Lower lobe of right lung (tissue), 2 donors: ENCODE measurements around the gene SLC6A8. TPM values are rescaled to one million over a fixed set of nuclear protein-coding genes. Genes with fewer than 3 reads are reported as not detected.
A peak's percentile ranks its signal among the peaks of the same experiment; 100 is the strongest.

ENCODE experiments used
- ATAC-seq, 2 donors: fragments of 200-7000 bp; cut with Tn5 transposase; one replicate each; pipeline ENCODE4 v1.9.1; 2020 to 2022; ENCODE audit warnings: mild to moderate bottlenecking in 2 of 2, moderate library complexity in 2 of 2
- DNase-seq: peaks from one replicate; pipeline ENCODE4 v3.0.0-alpha.2; 2020
- H3K27ac ChIP-seq: fragments of 200-600 bp; one replicate; pipeline ENCODE4 v1.8.0; 2022
- H3K27me3 ChIP-seq: fragments of 200-600 bp; one replicate; pipeline ENCODE4 v1.8.0; 2022; ENCODE audit warnings: low read depth
- H3K36me3 ChIP-seq: fragments of 200-600 bp; one replicate; pipeline ENCODE4 v1.8.0; 2022; ENCODE audit warnings: mild to moderate bottlenecking
- H3K4me1 ChIP-seq: fragments of 200-600 bp; one replicate; pipeline ENCODE4 v1.8.0; 2022
- H3K4me3 ChIP-seq: fragments of 200-600 bp; one replicate; pipeline ENCODE4 v1.8.0; 2022; ENCODE audit warnings: mild to moderate bottlenecking
- H3K9me3 ChIP-seq: fragments of 200-600 bp; one replicate; pipeline ENCODE4 v1.8.0; 2022
- intact Hi-C: fragments of 100-400 bp; cut with DNase I; formaldehyde crosslinking; loops from one replicate; pipeline ENCODE4 v1.11.0; 2022
- total RNA-seq: library from RNA; stranded (reverse); fragmentation: NEBNext Ultra II Directional; extraction: Animal tissue kit (Norgen Biotek cat#: 25700); gene quantifications from one replicate; pipeline ENCODE4 v1.2.1, GENCODE V29; 2021
- TF ChIP-seq, protein P1 (sequence below): fragments of 200-600 bp; IDR thresholded peaks from one replicate; pipeline ENCODE4 v1.8.0; 2022; ENCODE audit warnings: antibody characterized with exemption, mild to moderate bottlenecking
- donor health status: DM: no; HTN: yes; CAD: no; lungs with severe emphysema.

The SLC6A8 gene
- total RNA-seq, 1 donor from 2014 or later: 7.1 TPM

DNA sequence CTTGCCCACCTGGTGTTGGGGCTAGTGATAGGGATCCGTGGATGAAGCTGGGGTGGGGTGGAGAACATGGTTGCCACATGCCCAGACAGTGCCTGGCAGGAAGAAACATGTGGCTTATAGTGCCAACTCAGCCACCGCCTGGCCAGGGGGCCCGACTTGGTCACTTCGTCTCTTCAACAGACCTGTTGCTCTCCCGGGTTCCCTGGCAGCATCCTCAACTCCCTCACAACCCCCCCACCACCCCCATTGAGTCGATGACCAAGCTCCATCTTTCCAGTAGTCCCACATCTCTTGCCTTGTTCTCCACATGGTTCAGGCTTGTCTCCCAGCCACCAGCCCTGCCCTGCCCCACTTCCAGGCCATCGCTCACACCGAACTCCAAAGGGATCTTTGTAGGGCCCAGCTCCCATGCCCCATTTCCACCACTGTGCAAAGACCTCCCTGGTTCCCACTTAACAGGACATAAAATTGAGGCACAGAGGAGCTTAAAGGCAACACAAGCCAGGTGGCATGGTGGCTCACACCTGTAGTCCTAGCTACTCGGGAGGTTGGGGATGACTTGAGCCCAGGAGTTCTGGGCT lies 21.9 kb upstream of the SLC6A8 start:
- Histone ChIP-seq H3K9me3 (no peaks in the 10 kb centered on the region), H3K27me3 (peaks cover 3% of the 10 kb centered on the region), H3K36me3 (no peaks in the 10 kb centered on the region), H3K4me3 (no peak overlapping the region), H3K4me1 (no peaks in the 10 kb centered on the region), H3K27ac (no peak overlapping the region)
- DNase-seq: no peak
- ATAC-seq: no peak
- intact Hi-C loops: no loop called here
- TF ChIP-seq, protein P1, sequence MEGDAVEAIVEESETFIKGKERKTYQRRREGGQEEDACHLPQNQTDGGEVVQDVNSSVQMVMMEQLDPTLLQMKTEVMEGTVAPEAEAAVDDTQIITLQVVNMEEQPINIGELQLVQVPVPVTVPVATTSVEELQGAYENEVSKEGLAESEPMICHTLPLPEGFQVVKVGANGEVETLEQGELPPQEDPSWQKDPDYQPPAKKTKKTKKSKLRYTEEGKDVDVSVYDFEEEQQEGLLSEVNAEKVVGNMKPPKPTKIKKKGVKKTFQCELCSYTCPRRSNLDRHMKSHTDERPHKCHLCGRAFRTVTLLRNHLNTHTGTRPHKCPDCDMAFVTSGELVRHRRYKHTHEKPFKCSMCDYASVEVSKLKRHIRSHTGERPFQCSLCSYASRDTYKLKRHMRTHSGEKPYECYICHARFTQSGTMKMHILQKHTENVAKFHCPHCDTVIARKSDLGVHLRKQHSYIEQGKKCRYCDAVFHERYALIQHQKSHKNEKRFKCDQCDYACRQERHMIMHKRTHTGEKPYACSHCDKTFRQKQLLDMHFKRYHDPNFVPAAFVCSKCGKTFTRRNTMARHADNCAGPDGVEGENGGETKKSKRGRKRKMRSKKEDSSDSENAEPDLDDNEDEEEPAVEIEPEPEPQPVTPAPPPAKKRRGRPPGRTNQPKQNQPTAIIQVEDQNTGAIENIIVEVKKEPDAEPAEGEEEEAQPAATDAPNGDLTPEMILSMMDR: no peak

DNA sequence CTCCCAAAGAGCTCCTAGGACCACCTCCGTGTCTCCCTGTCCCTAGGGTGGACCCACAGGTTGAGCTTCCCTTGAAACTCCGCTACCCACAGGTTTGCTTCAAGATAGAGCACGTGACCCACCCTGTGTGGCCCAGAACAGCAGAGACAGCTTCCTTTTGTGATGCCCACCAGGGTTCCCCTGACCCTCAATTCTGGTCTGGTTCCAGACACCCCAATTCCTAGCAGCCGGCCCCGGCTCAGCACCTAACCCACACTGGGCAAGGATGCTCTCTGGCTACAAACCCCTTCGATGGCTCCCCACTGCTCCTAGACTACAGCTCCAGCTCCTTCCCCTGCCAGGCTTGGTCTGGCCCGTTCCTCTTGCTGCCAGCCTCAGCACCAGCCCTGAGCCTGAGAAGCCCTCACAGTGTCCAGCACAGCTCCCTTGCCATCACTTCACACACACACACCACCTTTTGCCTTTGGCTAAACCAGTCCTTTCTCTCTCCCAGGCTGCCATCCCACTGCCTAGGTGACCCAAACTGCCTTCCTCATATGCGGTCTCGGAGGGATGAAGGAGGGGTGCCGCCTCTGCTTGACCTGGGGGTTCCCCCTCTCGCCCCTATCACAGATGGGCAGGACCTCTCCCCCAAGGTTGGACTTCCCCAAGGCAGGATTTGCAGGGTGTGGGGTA lies 20.3 kb upstream of the SLC6A8 start:
- Histone ChIP-seq H3K27me3 (no peaks in the 10 kb centered on the region), H3K4me1 (no peaks in the 10 kb centered on the region), H3K27ac (no peak overlapping the region), H3K9me3 (no peaks in the 10 kb centered on the region), H3K36me3 (no peaks in the 10 kb centered on the region), H3K4me3 (no peak overlapping the region)
- no peak for ATAC-seq
- TF ChIP-seq, protein P1: no peak
- intact Hi-C loops: no loop called here
- DNase-seq: no peak

DNA sequence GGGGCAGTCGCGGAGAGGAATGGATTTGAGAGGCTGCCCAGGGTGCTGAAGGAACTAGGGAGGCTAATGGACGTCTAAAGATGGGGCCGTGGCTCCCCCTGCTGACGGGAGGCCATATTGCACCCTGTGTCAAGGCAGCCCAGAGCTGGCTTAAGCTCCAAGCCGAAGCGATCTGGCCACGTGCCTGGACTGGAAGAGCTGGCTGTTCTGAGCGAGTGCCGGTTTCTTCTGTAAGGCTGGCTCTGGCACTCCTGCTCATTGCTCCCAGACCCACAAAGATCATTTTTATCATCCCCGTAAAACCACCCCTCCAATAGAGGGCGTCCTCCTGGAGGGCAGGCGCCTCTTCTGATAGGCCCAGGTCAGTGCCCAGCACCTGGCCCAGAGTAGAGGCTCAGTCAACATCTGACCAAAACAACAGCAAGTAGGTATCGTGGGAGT lies 19.8 kb upstream of the SLC6A8 start:
- H3K9me3 ChIP-seq: no peaks in the 10 kb centered on the region
- intact Hi-C loops: no loop called here
- TF ChIP-seq, protein P1: peak; percentile 71
- peak; percentile 81 to 94 for ATAC-seq
- no peaks in the 10 kb centered on the region for H3K4me1 ChIP-seq
- H3K36me3 ChIP-seq: no peaks in the 10 kb centered on the region
- H3K27ac ChIP-seq: no peak overlapping the region
- H3K4me3 ChIP-seq: no peak overlapping the region
- DNase-seq: peak; percentile 83
- H3K27me3 ChIP-seq: no peaks in the 10 kb centered on the region

DNA sequence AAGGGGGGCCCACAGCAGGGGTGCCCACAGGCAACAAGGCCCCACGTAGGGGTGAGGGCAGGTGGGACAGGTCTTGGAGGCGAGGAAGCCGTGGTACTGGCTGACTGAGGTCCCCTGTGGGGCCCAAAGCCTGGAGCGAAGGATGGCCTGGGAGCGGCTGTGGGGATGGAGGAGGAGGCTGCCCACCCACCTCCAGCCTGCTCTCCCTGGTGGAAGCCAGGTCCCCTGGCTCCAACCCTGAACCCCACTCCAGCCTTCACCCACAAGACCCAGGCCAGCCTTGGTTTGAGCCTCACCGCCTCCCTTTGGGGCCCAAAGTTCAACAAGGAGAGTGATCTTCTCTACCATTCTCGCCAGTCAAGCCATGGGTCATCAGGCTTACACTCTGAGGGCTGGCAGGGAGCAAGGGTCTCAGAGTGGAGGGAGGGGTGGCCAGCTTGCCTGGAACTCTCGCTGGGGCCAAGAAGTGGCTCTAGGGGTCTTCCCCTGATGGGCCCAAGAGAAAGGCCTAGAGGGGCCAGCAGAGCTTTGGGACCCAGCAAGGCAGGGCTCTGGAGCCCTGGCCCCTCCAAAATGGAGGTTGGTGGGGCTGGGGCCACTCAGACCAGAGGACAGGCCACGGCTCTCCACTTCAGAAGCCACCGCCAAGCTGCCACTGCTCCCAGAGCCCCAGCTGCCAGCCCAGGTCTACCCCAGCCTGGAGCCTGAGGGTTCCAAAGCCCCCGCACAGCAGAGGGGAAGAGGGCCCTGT lies 19.1 kb upstream of the SLC6A8 start:
- no peaks in the 10 kb centered on the region for H3K4me1 ChIP-seq
- TF ChIP-seq, protein P1: no peak
- H3K27me3 ChIP-seq: no peaks in the 10 kb centered on the region
- intact Hi-C loops: no loop called here
- H3K4me3 ChIP-seq: no peak overlapping the region
- H3K9me3 ChIP-seq: no peaks in the 10 kb centered on the region
- H3K36me3 ChIP-seq: no peaks in the 10 kb centered on the region
- DNase-seq (no peak), ATAC-seq (no peak)
- no peak overlapping the region for H3K27ac ChIP-seq

DNA sequence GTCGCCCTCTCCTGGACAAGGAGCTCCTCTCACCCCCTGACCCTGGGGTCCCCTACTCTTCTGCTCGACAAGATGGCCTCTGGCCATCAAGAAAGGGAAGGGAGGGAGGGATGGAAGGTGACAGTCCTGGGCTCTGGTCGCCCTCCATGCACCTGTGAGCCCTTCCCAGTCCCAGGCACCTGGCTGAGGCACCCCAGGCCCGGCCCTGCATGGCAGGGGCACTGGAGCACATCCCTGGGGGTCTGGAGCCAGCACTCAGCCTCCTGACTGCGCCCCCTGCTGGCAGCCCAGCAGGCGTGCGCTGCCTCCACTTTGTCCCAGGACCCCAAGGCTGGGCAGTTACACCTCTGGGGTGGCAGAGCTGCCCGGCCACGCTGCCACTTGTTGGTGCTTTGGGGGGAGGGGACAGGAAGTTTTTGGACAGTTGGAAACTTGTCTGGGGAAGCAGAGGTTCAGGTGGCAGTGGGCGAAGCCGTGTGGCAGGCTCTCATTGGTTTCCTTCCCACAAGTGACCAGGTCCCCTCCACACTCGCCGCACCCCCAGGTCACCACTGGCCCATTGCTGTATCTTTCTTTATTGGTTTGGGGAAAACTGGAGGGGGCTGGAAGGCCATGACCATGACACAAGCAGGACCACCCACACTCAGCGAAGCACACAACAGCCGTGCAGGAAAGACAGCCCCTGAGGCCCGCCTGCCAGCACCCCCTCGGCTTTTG lies 18.4 kb upstream of the SLC6A8 start:
- intact Hi-C loops: no loop called here
- Histone ChIP-seq H3K36me3 (no peaks in the 10 kb centered on the region), H3K4me1 (no peaks in the 10 kb centered on the region), H3K4me3 (no peak overlapping the region), H3K27me3 (peaks cover 4% of the 10 kb centered on the region), H3K27ac (no peak overlapping the region), H3K9me3 (no peaks in the 10 kb centered on the region)
- DNase-seq (no peak), ATAC-seq (peak in 1 of 2 donors; percentile 22)
- TF ChIP-seq, protein P1: peak; percentile 77
